ENCODE results near the gene UTP18. TPM values are rescaled to one million over a fixed set of nuclear protein-coding genes. Genes with fewer than 3 reads are reported as not detected.

UTP18 gene
- total RNA-seq, 1 experiment from 2014 or later = 50.8 TPM

Other genes with a start within 250 kb of the UTP18 start
- gene SPAG9, start 139.7 kb upstream of the UTP18 start, total RNA-seq (2014; rRNA removed; shearing (Covaris generic); ENCODE audit: low replicate concordance) = 53.4 and 62.4 TPM in 2 replicates
- gene NME1, start 107.0 kb upstream of the UTP18 start, total RNA-seq (2014; rRNA removed; shearing (Covaris generic); ENCODE audit: low replicate concordance) = 148 and 201 TPM in 2 replicates
- gene NME2, start 94.1 kb upstream of the UTP18 start, total RNA-seq (2014; rRNA removed; shearing (Covaris generic); ENCODE audit: low replicate concordance) = 737 and 848 TPM in 2 replicates
- 28.5 and 41.3 TPM in 2 replicates for gene MBTD1, start 497 bp upstream of the UTP18 start, total RNA-seq (2014; rRNA removed; shearing (Covaris generic); ENCODE audit: low replicate concordance)

Data from Karpas-422 (cell line).